Neuronal stem cell (in vitro differentiated cells): ENCODE data around the gene NEBL.

Experiments
- DNase-seq: peaks from one replicate; pipeline ENCODE4 v3.0.0-alpha.2; 2013; ENCODE audit warnings: low spot score
- H2AFZ ChIP-seq: one replicate; pipeline ENCODE4 v1.6.1; 2013; ENCODE audit warnings: mild to moderate bottlenecking, low read length, inconsistent platforms
- H2AK5ac ChIP-seq: 2 replicates; pipeline ENCODE4 v1.6.1; 2013; ENCODE audit warnings: low read depth, mild to moderate bottlenecking, inconsistent platforms, low read length, moderate library complexity, mixed read lengths
- H2BK120ac ChIP-seq: 2 replicates; pipeline ENCODE4 v1.6.1; 2013; ENCODE audit warnings: low read depth, mild to moderate bottlenecking, inconsistent platforms, low read length, moderate library complexity, mixed read lengths
- H2BK12ac ChIP-seq: one replicate; pipeline ENCODE4 v1.6.1; 2013; ENCODE audit warnings: low read length, inconsistent platforms
- H2BK15ac ChIP-seq: 2 replicates; pipeline ENCODE4 v1.6.1; 2013; ENCODE audit warnings: mild to moderate bottlenecking, low read length, inconsistent platforms, mixed read lengths
- H2BK5ac ChIP-seq: one replicate; pipeline ENCODE4 v1.6.1; 2013; ENCODE audit warnings: inconsistent platforms, mild to moderate bottlenecking, low read length, moderate library complexity
- H3K14ac ChIP-seq: one replicate; pipeline ENCODE4 v1.6.1; 2013; ENCODE audit warnings: low read length, inconsistent platforms
- H3K18ac ChIP-seq: 2 replicates; pipeline ENCODE4 v1.6.1; 2013; ENCODE audit warnings: low read length, inconsistent platforms
- H3K23ac ChIP-seq: 2 replicates; pipeline ENCODE4 v1.6.1; 2013; ENCODE audit warnings: low read depth, mild to moderate bottlenecking, mixed read lengths, low read length, inconsistent platforms; ENCODE audit not compliant: poor library complexity
- H3K27ac ChIP-seq: replicated peaks from 3 replicates; pipeline ENCODE4 v1.5.1; 2013; ENCODE audit warnings: low read length, inconsistent platforms
- H3K27me3 ChIP-seq, 3 experiments: 2 replicates each; pipeline ENCODE4 v1.6.1; 2013; ENCODE audit warnings: low read length in 3 of 3, mild to moderate bottlenecking in 2 of 3, inconsistent platforms in 1 of 3, low read depth in 1 of 3, mixed read lengths in 1 of 3, moderate library complexity in 1 of 3; ENCODE audit not compliant: control insufficient read depth in 3 of 3, insufficient read depth in 3 of 3
- H3K36me3 ChIP-seq, 2 donors: replicated peaks in 1 of 2; 2 replicates each; pipeline ENCODE4 v1.6.1; 2013; ENCODE audit warnings: low read length in 2 of 2; ENCODE audit not compliant: control insufficient read depth in 2 of 2, insufficient read depth in 2 of 2
- H3K4ac ChIP-seq: 2 replicates; pipeline ENCODE4 v1.6.1; 2013; ENCODE audit warnings: inconsistent platforms, mild to moderate bottlenecking, low read length, moderate library complexity
- H3K4me1 ChIP-seq, 2 donors: 1 replicate in 1 of 2; 2 replicates in 1 of 2; pipeline ENCODE4 v1.6.1; 2013; ENCODE audit warnings: low read length in 2 of 2, low read depth in 1 of 2; ENCODE audit not compliant: control insufficient read depth in 2 of 2, insufficient read depth in 1 of 2
- H3K4me2 ChIP-seq: one replicate; pipeline ENCODE4 v1.6.1; 2013; ENCODE audit warnings: mild to moderate bottlenecking, low read length, inconsistent platforms; ENCODE audit not compliant: insufficient read depth, poor library complexity, severe bottlenecking
- H3K4me3 ChIP-seq, 2 donors: 2 replicates each; pipeline ENCODE4 v1.5.1; 2013; ENCODE audit warnings: low read length in 2 of 2, mild to moderate bottlenecking in 2 of 2, inconsistent platforms in 1 of 2, moderate library complexity in 1 of 2
- H3K79me1 ChIP-seq: one replicate; pipeline ENCODE4 v1.6.1; 2013; ENCODE audit warnings: low read depth, mild to moderate bottlenecking, inconsistent platforms, low read length, moderate library complexity
- H3K9ac ChIP-seq: one replicate; pipeline ENCODE4 v1.6.1; 2013; ENCODE audit warnings: mild to moderate bottlenecking, low read depth, low read length, inconsistent platforms; ENCODE audit not compliant: poor library complexity
- H3K9me3 ChIP-seq, 2 donors: replicated peaks in 1 of 2; 2 replicates each; pipeline versions ENCODE3 to v1.6.1; 2013; ENCODE audit warnings: low read length in 2 of 2, mild to moderate bottlenecking in 2 of 2, inconsistent platforms in 1 of 2, low read depth in 1 of 2, mixed read lengths in 1 of 2, moderate library complexity in 1 of 2; ENCODE audit not compliant: control insufficient read depth in 2 of 2, insufficient read depth in 1 of 2
- H4K8ac ChIP-seq: one replicate; pipeline ENCODE4 v1.6.1; 2013; ENCODE audit warnings: low read depth, mild to moderate bottlenecking, inconsistent platforms, low read length, moderate library complexity
- H4K91ac ChIP-seq: one replicate; pipeline ENCODE4 v1.6.1; 2013; ENCODE audit warnings: low read length, low read depth, mild to moderate bottlenecking, inconsistent platforms; ENCODE audit not compliant: poor library complexity
- WGBS, 2 donors: extraction: QIAGEN DNeasy Blood & Tissue Kit; methylation state at CpG; one replicate each; pipeline ENCODE4 v1.1.7; 2013; ENCODE audit warnings: missing lambda C conversion rate in 2 of 2, mixed read lengths in 1 of 2; ENCODE audit not compliant: insufficient read length in 2 of 2, insufficient replicate concordance in 1 of 2; ENCODE audit errors: extremely low coverage in 2 of 2; 5-methylcytosine and 5-hydroxymethylcytosine counted together

The NEBL gene

DNA sequence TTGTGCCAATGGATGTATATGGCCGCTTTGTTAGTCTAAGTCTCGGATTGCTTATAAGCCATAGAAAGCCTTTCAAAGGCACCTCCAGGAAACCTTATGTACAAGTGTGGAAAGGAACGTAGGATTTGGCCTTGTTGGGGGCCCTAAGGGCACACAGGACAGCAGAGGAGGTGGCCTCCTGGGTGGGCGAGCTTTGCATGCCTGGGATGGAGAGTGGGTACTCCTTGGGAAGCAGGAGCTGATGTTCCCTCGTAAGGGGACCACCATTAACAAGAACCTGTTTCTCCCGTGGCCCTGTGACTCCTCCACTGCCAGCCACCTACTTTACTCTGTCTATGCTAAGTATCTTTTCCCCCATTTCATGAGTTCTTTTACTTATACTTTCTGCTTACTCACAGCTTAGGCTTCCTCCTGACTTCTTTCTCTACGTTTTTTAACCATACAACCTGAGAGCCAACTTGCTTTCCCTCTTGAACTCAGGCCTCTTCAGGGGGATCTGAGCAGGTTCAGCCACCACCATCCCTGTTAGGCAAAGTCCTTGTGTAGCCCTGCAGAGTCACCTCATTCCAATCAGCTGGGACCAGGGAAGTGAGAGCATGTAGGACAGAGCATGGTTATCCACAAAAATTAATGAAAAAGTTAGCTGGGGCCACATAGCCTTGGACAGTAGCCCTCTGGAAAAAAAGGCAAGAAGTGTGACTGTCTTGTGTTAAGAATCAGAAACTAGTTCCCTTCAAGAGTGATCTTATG, 118.9 kb downstream of the NEBL start:
- Histone ChIP-seq H2BK12ac (no peak overlapping the region), H4K91ac (no peak overlapping the region), H4K8ac (no peak overlapping the region), H3K18ac (no peak overlapping the region), H3K27ac (no peak overlapping the region), H3K9me3 (no peaks in the 10 kb centered on the region), H2BK15ac (no peak overlapping the region), H2AK5ac (no peak overlapping the region), H3K4me3 (no peak overlapping the region), H3K4me2 (no peak overlapping the region), H3K4me1 (no peaks in the 10 kb centered on the region), H3K4ac (no peak overlapping the region), H3K27me3 (no peaks in the 10 kb centered on the region), H3K79me1 (no peaks in the 10 kb centered on the region), H2BK120ac (no peak overlapping the region), H3K23ac (no peak overlapping the region), H2BK5ac (no peak overlapping the region), H3K36me3 (no peaks in the 10 kb centered on the region), H3K14ac (no peak overlapping the region), H3K9ac (no peak overlapping the region), H2AFZ (no peak overlapping the region)
- no peak for DNase-seq
- WGBS, 2 donors = no CpG with 5 or more reads among the region's 7 CpGs

DNA sequence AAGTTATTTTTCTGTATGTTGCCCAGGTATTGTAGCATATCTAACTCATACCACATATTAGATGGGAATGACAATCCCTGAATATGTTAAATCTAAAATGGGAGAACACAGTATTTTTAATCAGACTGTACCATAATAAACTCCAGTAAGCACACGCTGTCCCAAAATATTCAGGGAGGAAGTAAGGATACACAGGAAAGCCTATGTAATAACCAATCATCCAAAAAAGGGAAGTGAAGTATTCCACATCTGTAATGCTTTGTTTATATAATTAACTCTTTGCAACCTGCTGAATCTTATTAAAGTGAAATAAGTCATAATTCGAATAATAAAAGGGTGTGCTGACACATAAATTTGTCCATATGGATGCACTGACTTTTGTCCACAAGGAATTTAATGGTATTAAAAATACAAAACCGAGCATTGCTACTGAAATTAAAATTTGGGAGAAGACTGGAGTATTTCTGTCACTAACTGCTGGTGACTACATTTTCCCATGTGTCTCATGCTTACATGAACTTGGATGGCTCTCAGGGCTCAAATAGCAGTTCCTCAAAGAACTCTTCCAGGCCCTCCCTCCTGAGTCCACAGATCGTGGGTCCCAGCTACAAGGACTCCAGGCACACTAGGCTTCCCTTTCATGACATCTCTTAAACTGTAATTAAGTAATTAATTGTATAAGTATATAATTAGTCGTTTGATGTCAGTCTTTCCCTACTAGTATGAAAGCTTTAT, 120.6 kb downstream of the NEBL start:
- no peak overlapping the region for H4K8ac ChIP-seq
- H2BK12ac ChIP-seq = no peak overlapping the region
- H3K9me3 ChIP-seq = no peaks in the 10 kb centered on the region
- no peak overlapping the region for H3K4me2 ChIP-seq
- no peak overlapping the region for H3K18ac ChIP-seq
- H3K27ac ChIP-seq = no peak overlapping the region
- no peak overlapping the region for H3K9ac ChIP-seq
- no CpG with 5 or more reads among the region's 5 CpGs for WGBS, 2 donors
- no peak overlapping the region for H2AK5ac ChIP-seq
- no peaks in the 10 kb centered on the region for H3K36me3 ChIP-seq
- no peaks in the 10 kb centered on the region for H3K4me1 ChIP-seq
- no peaks in the 10 kb centered on the region for H3K79me1 ChIP-seq
- H3K14ac ChIP-seq = no peak overlapping the region
- H2BK15ac ChIP-seq = no peak overlapping the region
- no peak overlapping the region for H2BK120ac ChIP-seq
- H3K23ac ChIP-seq = no peak overlapping the region
- H3K27me3 ChIP-seq = no peaks in the 10 kb centered on the region
- H2BK5ac ChIP-seq = no peak overlapping the region
- H2AFZ ChIP-seq = no peak overlapping the region
- H4K91ac ChIP-seq = no peak overlapping the region
- DNase-seq = no peak
- H3K4ac ChIP-seq = no peak overlapping the region
- H3K4me3 ChIP-seq = no peak overlapping the region

DNA sequence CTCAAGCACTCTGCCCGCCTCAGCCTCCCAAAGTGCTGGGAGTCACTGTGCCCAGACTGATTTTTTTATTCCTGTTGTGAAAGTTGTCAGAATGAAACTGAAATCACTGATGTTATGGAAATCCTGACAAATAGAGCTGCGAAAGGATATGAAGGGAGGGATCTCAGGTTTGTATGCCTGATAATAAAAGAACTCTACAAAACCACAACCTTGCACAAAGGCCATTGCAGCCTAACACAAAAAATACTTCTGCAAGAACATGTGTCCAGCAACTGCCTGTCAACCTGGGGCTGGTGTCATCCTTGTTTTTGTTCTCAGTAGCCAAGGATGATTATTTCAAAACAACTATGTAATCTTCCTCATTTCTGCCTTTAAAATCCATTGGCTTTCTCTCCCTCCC, 126.1 kb downstream of the NEBL start:
- H3K4me2 ChIP-seq = no peak overlapping the region
- no peak overlapping the region for H3K4ac ChIP-seq
- no peak for DNase-seq
- no peaks in the 10 kb centered on the region for H3K27me3 ChIP-seq
- H2BK15ac ChIP-seq = no peak overlapping the region
- H3K9me3 ChIP-seq = no peaks in the 10 kb centered on the region
- H2BK12ac ChIP-seq = no peak overlapping the region
- H2AFZ ChIP-seq = no peak overlapping the region
- no peak overlapping the region for H3K14ac ChIP-seq
- no peak overlapping the region for H3K9ac ChIP-seq
- no peak overlapping the region for H4K8ac ChIP-seq
- H4K91ac ChIP-seq = no peak overlapping the region
- no peak overlapping the region for H2BK5ac ChIP-seq
- no peak overlapping the region for H3K27ac ChIP-seq
- H3K4me3 ChIP-seq = no peak overlapping the region
- no peak overlapping the region for H3K23ac ChIP-seq
- no peak overlapping the region for H2AK5ac ChIP-seq
- H3K36me3 ChIP-seq = no peaks in the 10 kb centered on the region
- H3K79me1 ChIP-seq = no peaks in the 10 kb centered on the region
- no peaks in the 10 kb centered on the region for H3K4me1 ChIP-seq
- no peak overlapping the region for H2BK120ac ChIP-seq
- H3K18ac ChIP-seq = no peak overlapping the region
- no CpG with 5 or more reads among the region's 2 CpGs for WGBS, 2 donors

- DNase-seq = no peak
- H2BK120ac ChIP-seq = no peak overlapping the region
- H3K4me3 ChIP-seq = no peak overlapping the region
- no peak overlapping the region for H2AFZ ChIP-seq
- no peak overlapping the region for H3K4me2 ChIP-seq
- H2AK5ac ChIP-seq = no peak overlapping the region
- no peak overlapping the region for H2BK5ac ChIP-seq
- no peak overlapping the region for H3K23ac ChIP-seq
- H3K18ac ChIP-seq = no peak overlapping the region
- H3K4me1 ChIP-seq = no peaks in the 10 kb centered on the region
- no peak overlapping the region for H2BK12ac ChIP-seq
- no peaks in the 10 kb centered on the region for H3K27me3 ChIP-seq
- H2BK15ac ChIP-seq = no peak overlapping the region
- no peak overlapping the region for H3K14ac ChIP-seq
- no peaks in the 10 kb centered on the region for H3K79me1 ChIP-seq
- no peak overlapping the region for H3K9ac ChIP-seq
- no peak overlapping the region for H3K4ac ChIP-seq
- no CpG with 5 or more reads among the region's 3 CpGs for WGBS, 2 donors
- no peaks in the 10 kb centered on the region for H3K9me3 ChIP-seq
- H3K36me3 ChIP-seq = no peaks in the 10 kb centered on the region
- H4K8ac ChIP-seq = no peak overlapping the region
- no peak overlapping the region for H3K27ac ChIP-seq
- H4K91ac ChIP-seq = no peak overlapping the region
Observed at GRCh38 chr10:20769481-20769880, 127.6 kb downstream of the NEBL start.
